ENCODE measurements around the gene PLCZ1.

GRCh38 chr12:18652596-18652995, 85.2 kb downstream of the PLCZ1 start:
- TF ChIP-seq, protein P1, sequence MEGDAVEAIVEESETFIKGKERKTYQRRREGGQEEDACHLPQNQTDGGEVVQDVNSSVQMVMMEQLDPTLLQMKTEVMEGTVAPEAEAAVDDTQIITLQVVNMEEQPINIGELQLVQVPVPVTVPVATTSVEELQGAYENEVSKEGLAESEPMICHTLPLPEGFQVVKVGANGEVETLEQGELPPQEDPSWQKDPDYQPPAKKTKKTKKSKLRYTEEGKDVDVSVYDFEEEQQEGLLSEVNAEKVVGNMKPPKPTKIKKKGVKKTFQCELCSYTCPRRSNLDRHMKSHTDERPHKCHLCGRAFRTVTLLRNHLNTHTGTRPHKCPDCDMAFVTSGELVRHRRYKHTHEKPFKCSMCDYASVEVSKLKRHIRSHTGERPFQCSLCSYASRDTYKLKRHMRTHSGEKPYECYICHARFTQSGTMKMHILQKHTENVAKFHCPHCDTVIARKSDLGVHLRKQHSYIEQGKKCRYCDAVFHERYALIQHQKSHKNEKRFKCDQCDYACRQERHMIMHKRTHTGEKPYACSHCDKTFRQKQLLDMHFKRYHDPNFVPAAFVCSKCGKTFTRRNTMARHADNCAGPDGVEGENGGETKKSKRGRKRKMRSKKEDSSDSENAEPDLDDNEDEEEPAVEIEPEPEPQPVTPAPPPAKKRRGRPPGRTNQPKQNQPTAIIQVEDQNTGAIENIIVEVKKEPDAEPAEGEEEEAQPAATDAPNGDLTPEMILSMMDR (IDR thresholded peaks at IDR 0.05) = no peak
- no peak for TF ChIP-seq POLR2A (IDR thresholded peaks at IDR 0.05)

Data from upper lobe of left lung (tissue), 4 donors.